Measurements from ENCODE around the gene CCR6.
"Not testable (repeated sequence)": the region's sequence is repeated elsewhere in the genome, so short reads cannot be mapped to it uniquely, and the experiment has no call there.

CCR6 gene

GRCh38 chr6:167122827-167123657 lies at the start of gene CCR6:
Gene CCR6 (plus strand): TSS chr6:167123096. CDS start chr6:167136135, 13,039 bp downstream.
- no peak for DNase-seq

GRCh38 chr6:167073679-167074274 lies 49.1 kb upstream of the CCR6 start:
- no peak for DNase-seq

- no peak for DNase-seq
Measured at GRCh38 chr6:167077241-167077932, 45.5 kb upstream of the CCR6 start.

- no peak for DNase-seq
Measured at GRCh38 chr6:167078745-167079144, 44.2 kb upstream of the CCR6 start.

- peak; percentile 74 for DNase-seq
Measured at GRCh38 chr6:167079853-167080297, 43.0 kb upstream of the CCR6 start.

- no peak for DNase-seq
Measured at GRCh38 chr6:167087857-167088354, 35.0 kb upstream of the CCR6 start.

- not testable (repeated sequence) for DNase-seq
Measured at GRCh38 chr6:167088741-167089140, 34.2 kb upstream of the CCR6 start.

GRCh38 chr6:167089243-167090142 lies 33.4 kb upstream of the CCR6 start:
- no peak for DNase-seq

GRCh38 chr6:167090171-167090570 lies 32.7 kb upstream of the CCR6 start:
- DNase-seq, result no peak

GRCh38 chr6:167091026-167091804 lies 31.7 kb upstream of the CCR6 start:
- DNase-seq, result peak; percentile 66

- DNase-seq, result no peak
Measured at GRCh38 chr6:167091805-167092107, 31.1 kb upstream of the CCR6 start.

GRCh38 chr6:167092672-167093339 lies 30.1 kb upstream of the CCR6 start:
- no peak for DNase-seq

GRCh38 chr6:167093406-167093921 lies 29.4 kb upstream of the CCR6 start:
- no peak for DNase-seq

GRCh38 chr6:167093922-167094432 lies 28.9 kb upstream of the CCR6 start:
- DNase-seq, result peak; percentile 81

GRCh38 chr6:167094436-167094819 lies 28.5 kb upstream of the CCR6 start:
- DNase-seq, result no peak

- peak; percentile 39 for DNase-seq
Measured at GRCh38 chr6:167094820-167095637, 27.9 kb upstream of the CCR6 start.

- no peak for DNase-seq
Measured at GRCh38 chr6:167095888-167096287, 27.0 kb upstream of the CCR6 start.

- DNase-seq, result no peak
Measured at GRCh38 chr6:167096991-167097390, 25.9 kb upstream of the CCR6 start.

GRCh38 chr6:167097770-167098169 lies 25.1 kb upstream of the CCR6 start:
- DNase-seq, result no peak

- DNase-seq, result peak; percentile 57
Measured at GRCh38 chr6:167098825-167099225, 24.1 kb upstream of the CCR6 start.

Measured in CD4-positive, alpha-beta T cell treated with Interleukin-10 for 1 hour (primary cell).